ENCODE measurements around the gene PRKCH.
"Not testable (repeated sequence)": the region's sequence is repeated elsewhere in the genome, so short reads cannot be mapped to it uniquely, and the experiment has no call there.

Gene PRKCH

DNA sequence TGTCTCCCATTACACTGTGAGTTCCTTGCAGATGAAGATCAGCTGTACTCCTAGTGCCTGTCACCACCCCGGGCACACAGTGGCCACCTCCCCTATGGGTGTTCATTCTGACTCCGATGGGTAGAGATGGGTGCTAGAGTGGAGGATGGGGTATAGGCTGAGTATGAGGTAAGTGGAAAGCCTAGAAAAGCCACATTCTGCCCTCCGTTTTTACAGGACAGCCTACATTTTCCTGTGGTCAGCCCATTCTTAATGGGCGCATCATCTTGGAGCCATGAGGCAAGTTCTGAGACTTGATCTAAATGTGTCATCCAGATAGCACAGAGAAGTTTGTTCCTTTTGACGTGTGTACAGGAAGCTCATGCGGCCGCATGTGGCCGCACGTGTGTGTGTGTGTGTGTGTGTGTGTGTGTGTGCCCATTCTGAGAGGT, 207.2 kb downstream of the PRKCH start:
- FAIRE-seq (no peak), DNase-seq (ENCODE audit: insufficient read length, low spot score) (no peak)
- TF ChIP-seq TAF1 (IDR thresholded peaks at IDR 0.05; ENCODE audit: low read depth, low read length), result no peak
- no peak for TF ChIP-seq PAX5 (IDR thresholded peaks at IDR 0.05; ENCODE audit: insufficient read depth, low read length, severe bottlenecking)
- no peak for TF ChIP-seq POLR2AphosphoS5 (IDR thresholded peaks at IDR 0.05; ENCODE audit: low read depth, low read length)
- TF ChIP-seq POU2F2 (IDR thresholded peaks at IDR 0.05; ENCODE audit: low read depth, low read length), result no peak
- no peak for TF ChIP-seq POLR2A (IDR thresholded peaks at IDR 0.05; ENCODE audit: low read depth, low read length)

DNA sequence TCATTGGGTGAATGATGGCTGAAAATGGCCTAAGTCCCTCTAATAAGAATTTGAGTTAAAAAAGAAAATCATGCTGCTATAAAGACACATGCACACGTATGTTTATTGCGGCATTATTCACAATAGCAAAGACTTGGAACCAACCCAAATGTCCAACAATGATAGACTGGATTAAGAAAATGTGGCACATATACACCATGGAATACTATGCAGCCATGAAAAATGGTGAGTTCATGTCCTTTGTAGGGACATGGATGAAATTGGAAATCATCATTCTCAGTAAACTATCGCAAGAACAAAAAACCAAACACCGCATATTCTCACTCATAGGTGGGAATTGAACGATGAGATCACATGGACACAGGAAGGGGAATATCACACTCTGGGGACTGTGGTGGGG, 208.0 kb downstream of the PRKCH start:
- not testable (repeated sequence) for FAIRE-seq

DNA sequence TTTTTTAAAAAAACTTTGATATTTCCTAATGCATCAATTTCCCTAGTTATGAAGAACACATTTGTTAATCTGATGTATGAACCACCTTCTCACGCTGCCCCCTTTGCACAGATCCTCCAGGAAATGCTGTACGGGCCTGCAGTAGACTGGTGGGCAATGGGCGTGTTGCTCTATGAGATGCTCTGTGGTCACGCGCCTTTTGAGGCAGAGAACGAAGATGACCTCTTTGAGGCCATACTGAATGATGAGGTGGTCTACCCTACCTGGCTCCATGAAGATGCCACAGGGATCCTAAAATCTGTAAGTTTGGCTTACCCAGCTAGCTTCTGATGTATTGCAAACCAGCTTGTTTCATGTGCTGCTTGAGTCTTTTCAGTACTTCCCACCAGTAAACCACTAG, 208.9 kb downstream of the PRKCH start:
- FAIRE-seq (no peak), DNase-seq (ENCODE audit: insufficient read length, low spot score) (no peak)
- TF ChIP-seq SPI1 (IDR thresholded peaks at IDR 0.05; ENCODE audit: low read depth, low read length) (no peak), POU2F2 (IDR thresholded peaks at IDR 0.05; ENCODE audit: low read depth, low read length) (no peak), PAX5 (IDR thresholded peaks at IDR 0.05; ENCODE audit: insufficient read depth, low read length, severe bottlenecking) (no peak), TAF1 (IDR thresholded peaks at IDR 0.05; ENCODE audit: low read depth, low read length) (no peak), POLR2AphosphoS5 (IDR thresholded peaks at IDR 0.05; ENCODE audit: low read depth, low read length) (no peak), POLR2A (IDR thresholded peaks at IDR 0.05; ENCODE audit: low read depth, low read length) (no peak)

More for the DNA sequence above, 208.0 kb downstream of the PRKCH start:
- DNase-seq (ENCODE audit: insufficient read length, low spot score), result not testable (repeated sequence)

DNA sequence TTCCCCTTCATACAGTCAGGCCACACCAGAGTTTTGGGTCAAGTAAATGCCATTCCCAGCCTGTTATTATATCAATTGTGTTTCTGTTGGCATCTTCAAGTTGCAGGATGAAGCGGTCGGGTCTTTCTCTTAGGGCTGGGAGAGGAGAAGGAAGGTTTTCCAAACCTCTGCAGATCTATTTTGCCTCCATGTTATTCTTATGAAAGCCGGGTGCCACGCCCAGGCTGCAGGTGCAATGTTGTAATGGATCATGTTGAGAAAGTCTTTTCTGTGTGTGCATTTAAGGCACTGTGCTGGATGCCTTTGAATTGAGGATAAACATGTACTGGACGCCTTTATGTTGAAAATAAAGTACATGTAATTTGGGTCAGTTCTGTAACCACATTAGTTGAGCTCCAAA, 209.5 kb downstream of the PRKCH start:
- no peak for TF ChIP-seq POLR2A (IDR thresholded peaks at IDR 0.05; ENCODE audit: low read depth, low read length)
- TF ChIP-seq PAX5 (IDR thresholded peaks at IDR 0.05; ENCODE audit: insufficient read depth, low read length, severe bottlenecking), result no peak
- no peak for TF ChIP-seq POU2F2 (IDR thresholded peaks at IDR 0.05; ENCODE audit: low read depth, low read length)
- FAIRE-seq (no peak), DNase-seq (ENCODE audit: insufficient read length, low spot score) (no peak)

DNA sequence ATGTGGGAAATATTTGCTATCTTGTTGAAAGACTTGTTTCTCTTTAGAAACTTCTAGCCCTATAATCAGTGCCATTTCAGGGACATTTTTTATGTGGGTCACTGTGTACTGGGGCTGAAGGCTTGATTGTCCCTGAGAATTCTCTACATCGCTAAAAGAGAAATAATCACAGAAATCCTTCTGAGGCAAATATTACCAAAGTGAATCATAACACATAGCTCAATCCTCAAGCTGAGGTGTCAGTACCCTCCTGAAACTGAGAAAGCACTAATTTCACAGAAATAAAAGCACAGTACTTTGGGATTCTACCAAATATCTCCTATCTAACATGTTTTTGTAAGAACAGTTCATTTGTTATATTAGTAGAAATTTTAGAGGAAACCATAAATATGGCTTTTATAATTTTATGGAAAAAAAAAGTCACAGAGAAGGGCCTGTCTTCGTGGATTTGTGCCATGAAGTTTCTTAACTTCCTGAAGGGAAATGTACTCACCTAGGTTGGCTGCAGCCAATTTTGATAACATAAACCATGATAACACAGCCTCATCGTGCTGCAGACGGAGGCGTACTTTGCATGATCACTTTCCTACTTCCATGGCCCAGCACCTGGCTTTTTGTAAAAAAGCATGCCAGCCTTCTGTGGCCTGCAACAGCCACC, 210.2 kb downstream of the PRKCH start:
- FAIRE-seq (no peak), DNase-seq (ENCODE audit: insufficient read length, low spot score) (no peak)
- TF ChIP-seq SPI1 (IDR thresholded peaks at IDR 0.05; ENCODE audit: low read depth, low read length) (no peak), POLR2AphosphoS5 (IDR thresholded peaks at IDR 0.05; ENCODE audit: low read depth, low read length) (no peak), PAX5 (IDR thresholded peaks at IDR 0.05; ENCODE audit: insufficient read depth, low read length, severe bottlenecking) (no peak), POLR2A (IDR thresholded peaks at IDR 0.05; ENCODE audit: low read depth, low read length) (no peak), POU2F2 (IDR thresholded peaks at IDR 0.05; ENCODE audit: low read depth, low read length) (no peak), TAF1 (IDR thresholded peaks at IDR 0.05; ENCODE audit: low read depth, low read length) (no peak)

DNA sequence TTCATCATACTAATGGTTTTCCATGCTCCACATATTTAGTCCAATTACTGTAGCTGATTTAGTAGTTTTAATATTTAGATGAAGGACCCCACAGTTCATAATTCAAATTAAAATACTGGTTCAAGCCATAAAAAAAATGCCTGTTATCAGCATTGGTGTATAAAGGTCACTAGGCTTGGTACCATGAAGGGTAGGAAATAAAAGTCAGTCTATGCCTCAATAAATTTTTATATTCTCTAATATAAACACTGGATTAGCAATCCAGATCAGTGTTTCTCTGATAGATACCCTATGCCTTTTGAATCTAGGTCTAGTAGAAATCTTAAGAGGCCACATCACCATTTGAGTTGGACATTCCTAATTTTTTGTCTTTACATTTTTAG, 210.7 kb downstream of the PRKCH start:
- TF ChIP-seq POLR2AphosphoS5 (IDR thresholded peaks at IDR 0.05; ENCODE audit: low read depth, low read length), result no peak
- TF ChIP-seq TAF1 (IDR thresholded peaks at IDR 0.05; ENCODE audit: low read depth, low read length), result no peak
- TF ChIP-seq POLR2A (IDR thresholded peaks at IDR 0.05; ENCODE audit: low read depth, low read length), result no peak
- no peak for TF ChIP-seq SPI1 (IDR thresholded peaks at IDR 0.05; ENCODE audit: low read depth, low read length)
- TF ChIP-seq POU2F2 (IDR thresholded peaks at IDR 0.05; ENCODE audit: low read depth, low read length), result no peak
- TF ChIP-seq PAX5 (IDR thresholded peaks at IDR 0.05; ENCODE audit: insufficient read depth, low read length, severe bottlenecking), result no peak
- DNase-seq (ENCODE audit: insufficient read length, low spot score) (no peak), FAIRE-seq (no peak)

DNA sequence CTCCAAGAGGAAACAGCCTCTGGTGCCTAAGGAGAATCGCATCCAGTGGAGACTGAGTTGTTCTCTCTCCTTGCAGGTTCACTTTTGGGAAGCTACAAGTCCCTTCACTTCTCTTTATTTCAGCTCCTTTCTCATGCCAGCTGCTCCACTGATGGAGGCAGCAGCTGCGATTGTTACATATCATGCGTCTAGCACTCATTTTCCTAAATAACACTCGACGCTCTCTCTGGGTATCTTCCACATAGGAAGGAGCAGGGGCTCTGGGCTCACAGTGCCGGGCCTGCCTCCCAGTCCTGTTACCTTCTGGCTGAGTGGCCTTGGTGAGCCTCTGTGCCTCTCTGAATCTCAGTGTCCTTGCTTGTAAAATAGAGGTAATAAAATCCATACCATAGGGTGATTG, 211.4 kb downstream of the PRKCH start:
- TF ChIP-seq POLR2AphosphoS5 (IDR thresholded peaks at IDR 0.05; ENCODE audit: low read depth, low read length) (no peak), POU2F2 (IDR thresholded peaks at IDR 0.05; ENCODE audit: low read depth, low read length) (no peak), SPI1 (IDR thresholded peaks at IDR 0.05; ENCODE audit: low read depth, low read length) (no peak), TAF1 (IDR thresholded peaks at IDR 0.05; ENCODE audit: low read depth, low read length) (no peak)
- no peak for DNase-seq (ENCODE audit: insufficient read length, low spot score)
- no peak for FAIRE-seq

DNA sequence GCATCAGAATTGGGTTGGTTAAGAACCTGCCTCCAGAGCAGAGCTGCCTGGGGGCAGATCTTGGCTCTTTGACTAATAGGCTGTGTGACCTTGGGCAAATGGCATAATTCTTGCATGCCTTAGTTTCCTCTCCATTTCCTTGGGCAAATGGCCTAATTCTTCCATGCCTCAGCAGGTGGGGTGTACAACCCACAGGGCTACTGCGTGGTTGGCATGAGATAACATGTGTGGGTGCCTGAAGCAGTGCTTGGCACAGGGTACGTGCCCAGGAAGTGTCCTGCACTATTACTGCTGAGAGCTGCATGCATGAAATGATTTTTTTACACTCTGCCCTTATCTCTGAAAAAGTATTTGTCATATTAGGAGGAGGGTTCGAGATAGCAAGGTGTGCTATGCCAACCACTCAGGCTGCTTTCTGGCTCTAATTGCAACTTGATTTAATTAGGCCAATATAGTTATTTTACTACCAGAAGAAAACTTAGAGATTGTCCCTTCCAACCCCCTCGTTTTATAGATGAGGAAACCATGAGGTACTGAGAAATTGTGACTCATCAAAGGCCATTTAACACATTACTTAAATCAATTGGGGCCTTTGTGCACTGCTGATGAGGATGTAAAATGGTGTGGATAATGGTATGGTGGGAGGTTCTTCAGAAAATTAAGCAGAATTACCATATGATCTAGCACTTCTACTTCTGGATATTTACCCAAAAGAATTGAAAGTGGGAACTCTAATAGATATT, 212.3 kb downstream of the PRKCH start:
- TF ChIP-seq POLR2A (IDR thresholded peaks at IDR 0.05; ENCODE audit: low read depth, low read length), result no peak
- TF ChIP-seq SPI1 (IDR thresholded peaks at IDR 0.05; ENCODE audit: low read depth, low read length), result no peak
- no peak for TF ChIP-seq POU2F2 (IDR thresholded peaks at IDR 0.05; ENCODE audit: low read depth, low read length)
- no peak for TF ChIP-seq POLR2AphosphoS5 (IDR thresholded peaks at IDR 0.05; ENCODE audit: low read depth, low read length)
- TF ChIP-seq TAF1 (IDR thresholded peaks at IDR 0.05; ENCODE audit: low read depth, low read length), result no peak
- TF ChIP-seq PAX5 (IDR thresholded peaks at IDR 0.05; ENCODE audit: insufficient read depth, low read length, severe bottlenecking), result no peak
- no peak for FAIRE-seq
- no peak for DNase-seq (ENCODE audit: insufficient read length, low spot score)

DNA sequence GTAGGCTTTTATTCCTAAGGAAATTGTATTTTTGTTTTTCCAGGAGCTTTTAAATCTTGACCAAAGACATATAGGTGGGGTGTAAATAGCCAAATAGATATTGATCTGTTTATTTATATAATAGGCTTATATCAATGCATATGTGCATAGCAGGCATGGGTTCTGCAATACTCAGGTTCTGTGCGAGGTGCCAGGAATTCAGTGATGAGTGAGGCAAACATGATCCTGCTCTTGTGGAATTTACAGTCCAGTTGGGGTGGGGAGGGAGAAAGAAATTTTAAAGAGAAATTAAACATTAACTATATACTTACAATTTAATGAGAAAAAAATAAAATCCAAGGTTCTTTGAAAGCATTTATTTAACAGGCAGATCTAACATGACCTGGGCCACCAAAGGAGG, 213.7 kb downstream of the PRKCH start:
- TF ChIP-seq POU2F2 (IDR thresholded peaks at IDR 0.05; ENCODE audit: low read depth, low read length) (no peak), POLR2AphosphoS5 (IDR thresholded peaks at IDR 0.05; ENCODE audit: low read depth, low read length) (no peak), TAF1 (IDR thresholded peaks at IDR 0.05; ENCODE audit: low read depth, low read length) (no peak), SPI1 (IDR thresholded peaks at IDR 0.05; ENCODE audit: low read depth, low read length) (no peak), POLR2A (IDR thresholded peaks at IDR 0.05; ENCODE audit: low read depth, low read length) (no peak), PAX5 (IDR thresholded peaks at IDR 0.05; ENCODE audit: insufficient read depth, low read length, severe bottlenecking) (no peak)
- FAIRE-seq (no peak), DNase-seq (ENCODE audit: insufficient read length, low spot score) (no peak)

DNA sequence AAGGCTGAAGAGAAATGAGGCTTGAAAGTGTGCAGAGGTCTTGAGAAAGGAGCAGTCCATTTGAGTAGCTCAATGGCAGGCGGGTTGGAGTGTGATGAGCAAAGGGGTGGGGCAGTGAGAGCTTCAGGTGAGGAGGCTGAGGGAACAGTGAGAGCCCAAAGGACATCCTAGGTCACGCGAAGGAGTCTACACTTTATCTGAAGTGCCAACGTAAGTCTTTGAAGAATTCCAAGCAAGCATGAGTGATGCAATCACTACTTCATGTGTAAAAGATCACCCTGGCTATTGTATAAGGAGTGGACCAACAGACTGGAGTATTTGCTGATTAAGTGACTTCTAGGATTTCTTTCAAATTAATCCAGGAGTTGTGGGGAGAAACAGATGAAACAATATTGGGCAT, 214.1 kb downstream of the PRKCH start:
- TF ChIP-seq PAX5 (IDR thresholded peaks at IDR 0.05; ENCODE audit: insufficient read depth, low read length, severe bottlenecking), result no peak
- TF ChIP-seq POLR2AphosphoS5 (IDR thresholded peaks at IDR 0.05; ENCODE audit: low read depth, low read length), result no peak
- TF ChIP-seq POLR2A (IDR thresholded peaks at IDR 0.05; ENCODE audit: low read depth, low read length), result no peak
- DNase-seq (ENCODE audit: insufficient read length, low spot score) (no peak), FAIRE-seq (no peak)
